H9 (cell line): ENCODE results near the gene PRKCZ. TPM values are rescaled to one million over a fixed set of nuclear protein-coding genes. Genes with fewer than 3 reads are reported as not detected.

Experiments used
- DNase-seq: peaks from one replicate; pipeline ENCODE4 v3.0.0-alpha.2; 2017
- H2AFZ ChIP-seq: one replicate; pipeline ENCODE4 v1.6.1; 2013; ENCODE audit warnings: mild to moderate bottlenecking, low read length, control low read depth, moderate library complexity
- H2AK5ac ChIP-seq: 2 replicates; pipeline ENCODE4 v1.6.1; 2013; ENCODE audit warnings: low read length, control low read depth, mixed read lengths; ENCODE audit not compliant: insufficient read length
- H2BK120ac ChIP-seq: one replicate; pipeline ENCODE4 v1.6.1; 2013; ENCODE audit warnings: low read depth, mild to moderate bottlenecking, low read length, control low read depth, inconsistent platforms; ENCODE audit not compliant: poor library complexity, severe bottlenecking
- H2BK12ac ChIP-seq: 2 replicates; pipeline ENCODE4 v1.6.1; 2013; ENCODE audit warnings: low read length, control low read depth, mixed read lengths, low read depth; ENCODE audit not compliant: insufficient read length
- H2BK15ac ChIP-seq: 2 replicates; pipeline ENCODE4 v1.6.1; 2013; ENCODE audit warnings: low read depth, low read length, control low read depth
- H2BK20ac ChIP-seq: one replicate; pipeline ENCODE4 v1.6.1; 2013; ENCODE audit warnings: low read depth, mild to moderate bottlenecking, low read length, control low read depth, inconsistent platforms; ENCODE audit not compliant: poor library complexity, severe bottlenecking
- H2BK5ac ChIP-seq: 2 replicates; pipeline ENCODE4 v1.6.1; 2013; ENCODE audit warnings: low read length, control low read depth, mixed read lengths; ENCODE audit not compliant: insufficient read length
- H3K14ac ChIP-seq: 2 replicates; pipeline ENCODE4 v1.6.1; 2013; ENCODE audit warnings: low read length, control low read depth; ENCODE audit not compliant: insufficient read depth
- H3K18ac ChIP-seq: 2 replicates; pipeline ENCODE4 v1.6.1; 2013; ENCODE audit warnings: low read depth, mild to moderate bottlenecking, mixed read lengths, low read length, control low read depth; ENCODE audit not compliant: insufficient read length
- H3K23ac ChIP-seq: 2 replicates; pipeline ENCODE4 v1.6.1; 2013; ENCODE audit warnings: low read length, control low read depth, mixed read lengths, low read depth; ENCODE audit not compliant: insufficient read length
- H3K23me2 ChIP-seq: 2 replicates; pipeline ENCODE4 v1.6.1; 2013; ENCODE audit warnings: low read depth, mild to moderate bottlenecking, mixed read lengths, low read length, control low read depth; ENCODE audit not compliant: insufficient read length, poor library complexity, severe bottlenecking
- H3K27ac ChIP-seq: 2 replicates; pipeline ENCODE4 v1.5.1; 2013; ENCODE audit warnings: low read length, control low read depth, mixed read lengths, low read depth; ENCODE audit not compliant: insufficient read length
- H3K27me3 ChIP-seq: 2 replicates; pipeline ENCODE4 v1.6.1; 2013; ENCODE audit warnings: low read length, control low read depth, inconsistent platforms; ENCODE audit not compliant: insufficient read depth
- H3K4ac ChIP-seq: 2 replicates; pipeline ENCODE4 v1.6.1; 2013; ENCODE audit warnings: low read depth, mild to moderate bottlenecking, control low read depth, inconsistent platforms, low read length, moderate library complexity
- H3K4me1 ChIP-seq: 2 replicates; pipeline ENCODE4 v1.6.1; 2013; ENCODE audit warnings: low read length, control low read depth, inconsistent platforms; ENCODE audit not compliant: insufficient read depth
- H3K4me2 ChIP-seq: 2 replicates; pipeline ENCODE4 v1.6.1; 2013; ENCODE audit warnings: low read length, control low read depth, mixed read lengths; ENCODE audit not compliant: insufficient read length, insufficient read depth
- H3K56ac ChIP-seq: 2 replicates; pipeline ENCODE4 v1.6.1; 2013; ENCODE audit warnings: low read depth, mild to moderate bottlenecking, mixed read lengths, low read length, control low read depth; ENCODE audit not compliant: insufficient read length
- H3K79me1 ChIP-seq: 2 replicates; pipeline ENCODE4 v1.6.1; 2013; ENCODE audit warnings: low read depth, mild to moderate bottlenecking, moderate library complexity, low read length, control low read depth, inconsistent platforms; ENCODE audit not compliant: insufficient read depth, poor library complexity, severe bottlenecking
- H3K79me2 ChIP-seq: 2 replicates; pipeline ENCODE4 v1.6.1; 2013; ENCODE audit warnings: low read length, control low read depth, inconsistent platforms; ENCODE audit not compliant: insufficient read depth
- H3K9ac ChIP-seq: 2 replicates; pipeline ENCODE4 v1.6.1; 2013; ENCODE audit warnings: low read length, control low read depth, mixed read lengths; ENCODE audit not compliant: insufficient read length; ENCODE audit errors: extremely low read depth
- H3K9me3 ChIP-seq: one replicate; pipeline ENCODE4 v1.6.1; 2013; ENCODE audit warnings: low read depth, low read length, inconsistent platforms; ENCODE audit not compliant: control insufficient read depth
- H3T11ph ChIP-seq: one replicate; pipeline ENCODE4 v1.6.1; 2013; ENCODE audit warnings: mild to moderate bottlenecking, low read length, control low read depth, inconsistent platforms
- H4K20me1 ChIP-seq: one replicate; pipeline ENCODE4 v1.6.1; 2013; ENCODE audit not compliant: control insufficient read depth, insufficient read length, insufficient read depth
- H4K5ac ChIP-seq: 2 replicates; pipeline ENCODE4 v1.6.1; 2013; ENCODE audit warnings: low read depth, mild to moderate bottlenecking, mixed read lengths, low read length, control low read depth; ENCODE audit not compliant: insufficient read length
- H4K8ac ChIP-seq: replicated peaks from 2 replicates; pipeline ENCODE4 v1.6.1; 2013; ENCODE audit warnings: low read length, control low read depth, mixed read lengths, low read depth; ENCODE audit not compliant: insufficient read length
- H4K91ac ChIP-seq: 2 replicates; pipeline ENCODE4 v1.6.1; 2013; ENCODE audit warnings: low read depth, mild to moderate bottlenecking, moderate library complexity, mixed read lengths, low read length, control low read depth; ENCODE audit not compliant: insufficient read length
- H3K27ac Mint-ChIP-seq, 3 experiments: 2 replicates in 2 of 3; 3 replicates in 1 of 3; pipeline ENCODE4 v1.8.0; 2020 to 2021; ENCODE audit warnings: mixed read lengths in 3 of 3, mild to moderate bottlenecking in 1 of 3, moderate library complexity in 1 of 3
- H3K27me3 Mint-ChIP-seq: 2 replicates; pipeline ENCODE4 v1.8.0; 2021; ENCODE audit warnings: low read depth, mild to moderate bottlenecking, moderate library complexity, mixed read lengths
- H3K36me3 Mint-ChIP-seq, 3 experiments: 2 replicates in 2 of 3; 3 replicates in 1 of 3; pipeline ENCODE4 v1.8.0; 2020 to 2021; ENCODE audit warnings: low read depth in 3 of 3, mixed read lengths in 3 of 3; ENCODE audit not compliant: insufficient read depth in 1 of 3
- H3K4me1 Mint-ChIP-seq, 2 experiments: 2 replicates each; pipeline ENCODE4 v1.8.0; 2020; ENCODE audit warnings: mixed read lengths in 2 of 2
- H3K4me3 Mint-ChIP-seq, 2 experiments: 2 replicates in 1 of 2; 3 replicates in 1 of 2; pipeline ENCODE4 v1.8.0; 2020 to 2021; ENCODE audit warnings: mild to moderate bottlenecking in 2 of 2, mixed read lengths in 2 of 2, moderate library complexity in 1 of 2
- H3K9me3 Mint-ChIP-seq, 2 experiments: 2 replicates in 1 of 2; 3 replicates in 1 of 2; pipeline ENCODE4 v1.8.0; 2020; ENCODE audit warnings: mild to moderate bottlenecking in 2 of 2, mixed read lengths in 2 of 2, moderate library complexity in 1 of 2
- WGBS: extraction: QIAGEN DNeasy Blood & Tissue Kit; methylation state at CpG from one replicate; pipeline ENCODE4 v1.1.7; 2013; ENCODE audit warnings: missing lambda C conversion rate, low lambda C conversion rate, mixed read lengths; ENCODE audit not compliant: insufficient read length; ENCODE audit errors: extremely low coverage; 5-methylcytosine and 5-hydroxymethylcytosine counted together
- total RNA-seq: library from RNA; stranded (reverse); gene quantifications from 2 replicates; pipeline ENCODE4 v1.2.1, GENCODE V29; 2021
- TF ChIP-seq, protein P1 (sequence below): fragments of 200-600 bp; sonication (generic); conservative IDR thresholded peaks from 3 replicates; pipeline ENCODE4 v1.8.0; 2021; ENCODE audit warnings: antibody characterized with exemption, mild to moderate bottlenecking

PRKCZ gene
- total RNA-seq, 1 experiment from 2014 or later = 48.4 TPM

DNA sequence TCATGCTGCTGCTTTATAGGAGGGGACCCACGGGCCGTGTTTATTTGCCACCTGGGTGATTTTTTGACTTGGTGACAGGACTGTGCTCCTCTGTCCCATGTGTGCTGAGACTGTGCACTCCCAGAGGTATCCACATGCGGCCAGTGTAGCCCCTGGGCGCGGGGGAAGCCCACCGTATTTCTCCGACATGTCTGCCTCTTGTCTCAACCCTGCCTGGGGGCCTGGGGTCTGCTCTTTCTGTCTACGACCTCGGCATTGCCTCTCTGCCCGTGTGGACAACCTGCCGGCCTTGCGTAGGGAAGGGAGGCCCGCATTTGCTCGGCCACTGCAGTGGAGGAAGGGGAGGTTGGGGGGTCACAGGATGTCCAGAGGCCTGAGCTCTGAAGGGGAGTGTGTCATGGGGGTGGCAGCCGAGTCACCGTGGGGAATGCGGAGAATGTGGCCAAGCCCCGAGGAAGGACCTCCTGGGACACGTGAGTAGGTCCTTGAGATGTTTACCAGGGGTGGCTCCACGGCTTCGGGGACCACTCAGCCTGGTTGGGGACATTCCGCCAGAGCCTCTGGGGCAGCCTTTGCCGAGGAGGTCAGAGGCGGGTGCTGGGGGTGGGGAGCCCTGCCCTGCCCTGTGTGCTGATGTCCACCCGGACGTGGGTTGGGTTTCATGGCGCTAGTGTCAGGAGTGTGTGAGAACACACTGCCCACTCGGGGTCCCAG lies 11.0 kb downstream of the PRKCZ start:
- peaks cover 36 to 66% (median 60%) of the 10 kb centered on the region in 3 experiments for H3K36me3 Mint-ChIP-seq
- no CpG with 5 or more reads among the region's 28 CpGs for whole genome bisulfite sequencing
- no peak overlapping the region for H3K9ac ChIP-seq

More for the DNA sequence above, 11.0 kb downstream of the PRKCZ start:
- Mint-ChIP-seq H3K4me1 (no peaks in the 10 kb centered on the region), H3K9me3 (peaks cover 8 to 11% of the 10 kb centered on the region in 2 experiments; a peak in 4 of 5 replicates), H3K27ac (peak overlapping the region; percentile 39 to 67 (median 40); a peak in 1 of 7 replicates), H3K4me3 (no peak overlapping the region), H3K27me3 (no peaks in the 10 kb centered on the region)
- Histone ChIP-seq H3K14ac (no peak overlapping the region), H4K5ac (no peak overlapping the region), H3K79me2 (no peaks in the 10 kb centered on the region), H2AK5ac (no peak overlapping the region), H3T11ph (no peak overlapping the region), H2AFZ (no peak overlapping the region), H4K20me1 (no peaks in the 10 kb centered on the region), H3K9me3 (no peaks in the 10 kb centered on the region), H2BK15ac (no peak overlapping the region), H3K4me1 (no peaks in the 10 kb centered on the region), H2BK120ac (no peak overlapping the region), H4K91ac (no peak overlapping the region), H4K8ac (no peak overlapping the region), H3K56ac (no peak overlapping the region), H3K27ac (no peak overlapping the region), H3K4ac (no peak overlapping the region), H3K18ac (no peak overlapping the region), H3K27me3 (no peaks in the 10 kb centered on the region), H2BK5ac (no peak overlapping the region), H3K23me2 (no peaks in the 10 kb centered on the region), H3K4me2 (no peak overlapping the region), H2BK20ac (no peak overlapping the region), H3K79me1 (no peaks in the 10 kb centered on the region), H2BK12ac (no peak overlapping the region), H3K23ac (no peak overlapping the region)
- no peak for DNase-seq
- TF ChIP-seq, protein P1, sequence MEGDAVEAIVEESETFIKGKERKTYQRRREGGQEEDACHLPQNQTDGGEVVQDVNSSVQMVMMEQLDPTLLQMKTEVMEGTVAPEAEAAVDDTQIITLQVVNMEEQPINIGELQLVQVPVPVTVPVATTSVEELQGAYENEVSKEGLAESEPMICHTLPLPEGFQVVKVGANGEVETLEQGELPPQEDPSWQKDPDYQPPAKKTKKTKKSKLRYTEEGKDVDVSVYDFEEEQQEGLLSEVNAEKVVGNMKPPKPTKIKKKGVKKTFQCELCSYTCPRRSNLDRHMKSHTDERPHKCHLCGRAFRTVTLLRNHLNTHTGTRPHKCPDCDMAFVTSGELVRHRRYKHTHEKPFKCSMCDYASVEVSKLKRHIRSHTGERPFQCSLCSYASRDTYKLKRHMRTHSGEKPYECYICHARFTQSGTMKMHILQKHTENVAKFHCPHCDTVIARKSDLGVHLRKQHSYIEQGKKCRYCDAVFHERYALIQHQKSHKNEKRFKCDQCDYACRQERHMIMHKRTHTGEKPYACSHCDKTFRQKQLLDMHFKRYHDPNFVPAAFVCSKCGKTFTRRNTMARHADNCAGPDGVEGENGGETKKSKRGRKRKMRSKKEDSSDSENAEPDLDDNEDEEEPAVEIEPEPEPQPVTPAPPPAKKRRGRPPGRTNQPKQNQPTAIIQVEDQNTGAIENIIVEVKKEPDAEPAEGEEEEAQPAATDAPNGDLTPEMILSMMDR = no peak
